Hepatocyte (in vitro differentiated cells): ENCODE measurements around the gene FBXO39. TPM values are rescaled to one million over a fixed set of nuclear protein-coding genes. Genes with fewer than 3 reads are reported as not detected.

ENCODE experiments used
- DNase-seq: peaks from one replicate; pipeline ENCODE4 v3.0.0-alpha.2; 2016; ENCODE audit warnings: low spot score
- H2AFZ ChIP-seq: fragments of 200-600 bp; sonication (generic); 2 replicates; pipeline ENCODE4 v1.6.0; 2016; ENCODE audit warnings: antibody characterized with exemption, mild to moderate bottlenecking
- H3K27ac ChIP-seq: fragments of 200-600 bp; sonication (generic); 2 replicates; pipeline ENCODE4 v1.5.1; 2016; ENCODE audit warnings: mild to moderate bottlenecking
- H3K27me3 ChIP-seq: fragments of 200-600 bp; sonication (generic); 2 replicates; pipeline ENCODE4 v1.6.1; 2016
- H3K36me3 ChIP-seq: fragments of 200-600 bp; sonication (generic); replicated peaks from 2 replicates; pipeline ENCODE4 v1.5.1; 2016; ENCODE audit warnings: low read depth; ENCODE audit not compliant: insufficient read depth
- H3K4me1 ChIP-seq: fragments of 200-600 bp; sonication (generic); 2 replicates; pipeline ENCODE4 v1.5.1; 2016; ENCODE audit warnings: mild to moderate bottlenecking, moderate library complexity; ENCODE audit not compliant: insufficient read depth
- H3K4me2 ChIP-seq: fragments of 200-600 bp; sonication (generic); 2 replicates; pipeline ENCODE4 v1.6.0; 2016
- H3K4me3 ChIP-seq: fragments of 200-600 bp; sonication (generic); 2 replicates; pipeline ENCODE4 v1.5.1; 2016; ENCODE audit warnings: mild to moderate bottlenecking
- H3K79me2 ChIP-seq: fragments of 200-600 bp; sonication (generic); 2 replicates; pipeline ENCODE4 v1.6.0; 2017; ENCODE audit warnings: mild to moderate bottlenecking
- H3K9me2 ChIP-seq: fragments of 200-600 bp; sonication (generic); replicated peaks from 2 replicates; pipeline ENCODE4 v1.6.0; 2017; ENCODE audit warnings: mild to moderate bottlenecking; ENCODE audit not compliant: insufficient read depth
- H3K9me3 ChIP-seq: fragments of 200-600 bp; sonication (generic); 2 replicates; pipeline ENCODE4 v1.5.1; 2016; ENCODE audit warnings: low read depth, mild to moderate bottlenecking
- H4K20me1 ChIP-seq: fragments of 200-600 bp; sonication (generic); 2 replicates; pipeline ENCODE4 v1.6.0; 2016; ENCODE audit warnings: mild to moderate bottlenecking; ENCODE audit not compliant: insufficient read depth, poor library complexity, severe bottlenecking
- EZH2 ChIP-seq: fragments of 200-600 bp; sonication (generic); IDR thresholded peaks from 2 replicates; pipeline ENCODE4 v1.6.1; 2016; ENCODE audit warnings: antibody characterized with exemption, mild to moderate bottlenecking, borderline replicate concordance
- EZH2phosphoT487 ChIP-seq: fragments of 200-600 bp; sonication (generic); IDR thresholded peaks from one replicate; pipeline ENCODE4 v1.6.1; 2018; ENCODE audit warnings: antibody characterized with exemption, mild to moderate bottlenecking, low read depth, moderate library complexity; ENCODE audit not compliant: unreplicated experiment, severe bottlenecking
- WGBS: methylation state at CpG from one replicate; pipeline ENCODE4 v1.1.6; 2016; ENCODE audit warnings: low lambda C conversion rate; ENCODE audit errors: missing lambda C conversion rate; 5-methylcytosine and 5-hydroxymethylcytosine counted together
- polyA plus RNA-seq: library from polyadenylated mRNA; unstranded; fragments of >200 nt; fragmentation: Nextera tagmentation; extraction: Ambion mirVana; gene quantifications from 2 replicates; pipeline ENCODE4 v1.2.1, GENCODE V29; 2016
- small RNA-seq: library from RNA; depleted of rRNA; stranded (forward); fragments of <200 nt; gene quantifications from one replicate; pipeline ENCODE3, GENCODE V24; 2014
- total RNA-seq: library from RNA; depleted of rRNA; stranded (reverse); fragments of >200 nt; gene quantifications from 2 replicates; pipeline ENCODE4 v1.2.3, GENCODE V29; 2014
- TF ChIP-seq, protein P1 (sequence below): fragments of 200-600 bp; sonication (generic); IDR thresholded peaks from 2 replicates; pipeline ENCODE4 v1.5.1; 2016; ENCODE audit warnings: antibody characterized with exemption, mild to moderate bottlenecking; ENCODE audit not compliant: poor library complexity

Gene FBXO39
- total and polyA plus RNA-seq, 2 experiments from 2014 or later, result not detected

DNA sequence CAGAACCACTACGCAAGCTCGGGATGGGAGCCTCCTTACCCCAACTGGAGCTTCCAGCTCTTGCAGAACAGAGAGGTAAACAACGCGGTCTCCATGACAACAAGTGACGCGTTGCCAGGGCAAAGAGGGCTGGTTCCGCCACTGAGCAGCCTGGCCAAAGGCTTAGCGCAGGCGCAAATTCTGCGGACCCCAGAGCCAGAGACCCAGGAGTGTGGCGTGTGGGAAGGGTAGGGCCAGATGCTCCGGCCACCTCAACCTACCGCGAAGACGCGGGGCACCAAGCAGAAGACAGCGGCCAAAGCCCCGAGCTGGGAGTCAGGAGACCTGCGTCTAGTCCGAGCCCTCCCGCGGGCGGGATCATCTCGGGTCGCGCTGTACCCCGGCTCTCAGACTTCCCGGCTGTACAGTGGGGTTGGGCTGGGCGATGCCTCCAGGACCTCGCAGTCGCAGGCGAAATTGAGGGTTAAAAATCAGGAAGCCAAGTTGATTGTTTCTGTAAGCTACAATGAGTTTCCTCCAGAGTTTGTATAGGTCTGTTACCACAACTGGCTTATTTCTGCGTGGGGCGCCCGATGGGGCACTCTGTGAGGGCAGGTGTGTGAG lies 55.7 kb downstream of the FBXO39 start, which contains the start of gene TEKT1:
TSS of gene TEKT1 (minus strand) at position 69 of the 603 bp plus-strand sequence. CDS start 1,353 bp downstream, outside the sequence.
- Histone ChIP-seq H2AFZ (peak within 1 kb of the TSS; percentile 75), H3K4me2 (peak within 1 kb of the TSS; percentile 93), H3K9me2 (no peaks in the 10 kb centered on the region), H3K27ac (no peak within 1 kb of the TSS), H3K9me3 (no peaks in the 10 kb centered on the region), H4K20me1 (no peaks in the 10 kb centered on the region), H3K27me3 (peaks cover 73% of the 10 kb centered on the region), H3K4me3 (peak within 1 kb of the TSS; percentile 25), H3K36me3 (no peaks in the 10 kb centered on the region), H3K4me1 (no peaks in the 10 kb centered on the region), H3K79me2 (no peaks in the 10 kb centered on the region)
- TF ChIP-seq, protein P1, sequence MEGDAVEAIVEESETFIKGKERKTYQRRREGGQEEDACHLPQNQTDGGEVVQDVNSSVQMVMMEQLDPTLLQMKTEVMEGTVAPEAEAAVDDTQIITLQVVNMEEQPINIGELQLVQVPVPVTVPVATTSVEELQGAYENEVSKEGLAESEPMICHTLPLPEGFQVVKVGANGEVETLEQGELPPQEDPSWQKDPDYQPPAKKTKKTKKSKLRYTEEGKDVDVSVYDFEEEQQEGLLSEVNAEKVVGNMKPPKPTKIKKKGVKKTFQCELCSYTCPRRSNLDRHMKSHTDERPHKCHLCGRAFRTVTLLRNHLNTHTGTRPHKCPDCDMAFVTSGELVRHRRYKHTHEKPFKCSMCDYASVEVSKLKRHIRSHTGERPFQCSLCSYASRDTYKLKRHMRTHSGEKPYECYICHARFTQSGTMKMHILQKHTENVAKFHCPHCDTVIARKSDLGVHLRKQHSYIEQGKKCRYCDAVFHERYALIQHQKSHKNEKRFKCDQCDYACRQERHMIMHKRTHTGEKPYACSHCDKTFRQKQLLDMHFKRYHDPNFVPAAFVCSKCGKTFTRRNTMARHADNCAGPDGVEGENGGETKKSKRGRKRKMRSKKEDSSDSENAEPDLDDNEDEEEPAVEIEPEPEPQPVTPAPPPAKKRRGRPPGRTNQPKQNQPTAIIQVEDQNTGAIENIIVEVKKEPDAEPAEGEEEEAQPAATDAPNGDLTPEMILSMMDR, result no peak
- TF ChIP-seq EZH2, result no peak
- no peak for TF ChIP-seq EZH2phosphoT487
- peak; percentile 88 for DNase-seq
- WGBS, result 7% methylated on average over 35 of the region's 35 CpGs

Small RNA genes within 50 kb of the gene (small RNA-seq; reads per million reads assigned to genes)
- not detected for gene AC004706.2

Other genes starting within 250 kb of the FBXO39 start
- 1.5 and 1.6 TPM in 2 replicates for gene PITPNM3, start 219.7 kb upstream of the FBXO39 start, total RNA-seq
- 2.0 and 2.1 TPM in 2 replicates for gene PITPNM3, start 219.7 kb upstream of the FBXO39 start, polyA plus RNA-seq
- gene KIAA0753, start 135.5 kb upstream of the FBXO39 start, total RNA-seq, result 10.9 and 12.0 TPM in 2 replicates
- 4.0 and 6.0 TPM in 2 replicates for gene KIAA0753, start 135.5 kb upstream of the FBXO39 start, polyA plus RNA-seq
- gene TXNDC17, start 135.2 kb upstream of the FBXO39 start, total RNA-seq, result 61.0 and 106 TPM in 2 replicates
- 366 and 406 TPM in 2 replicates for gene TXNDC17, start 135.2 kb upstream of the FBXO39 start, polyA plus RNA-seq
- 13.8 and 14.5 TPM in 2 replicates for gene MED31, start 124.6 kb upstream of the FBXO39 start, total RNA-seq
- 43.0 and 44.2 TPM in 2 replicates for gene MED31, start 124.6 kb upstream of the FBXO39 start, polyA plus RNA-seq
- 4.5 and 6.1 TPM in 2 replicates for gene C17orf100, start 124.5 kb upstream of the FBXO39 start, total RNA-seq
- gene C17orf100, start 124.5 kb upstream of the FBXO39 start, polyA plus RNA-seq, result 5.5 and 6.7 TPM in 2 replicates
- 15.2 and 18.5 TPM in 2 replicates for gene SLC13A5, start 62.8 kb upstream of the FBXO39 start, total RNA-seq
- gene SLC13A5, start 62.8 kb upstream of the FBXO39 start, polyA plus RNA-seq, result 7.3 and 7.5 TPM in 2 replicates
- 3.3 and 4.1 TPM in 2 replicates for gene XAF1, start 20.2 kb upstream of the FBXO39 start, total RNA-seq
- 1.2 and 1.9 TPM in 2 replicates for gene XAF1, start 20.2 kb upstream of the FBXO39 start, polyA plus RNA-seq
- 0.07 TPM in 1 of 2 replicates, not detected in the other for gene TEKT1, start 55.5 kb downstream of the FBXO39 start, total RNA-seq
- not detected in 2 replicates for gene TEKT1, start 55.5 kb downstream of the FBXO39 start, polyA plus RNA-seq
- gene ALOX12, start 219.8 kb downstream of the FBXO39 start, total RNA-seq, result not detected in 2 replicates
- 0.33 and 0.40 TPM in 2 replicates for gene ALOX12, start 219.8 kb downstream of the FBXO39 start, polyA plus RNA-seq
- gene RNASEK, start 236.4 kb downstream of the FBXO39 start, total RNA-seq, result 309 and 434 TPM in 2 replicates
- gene RNASEK, start 236.4 kb downstream of the FBXO39 start, polyA plus RNA-seq, result 889 and 995 TPM in 2 replicates
- gene BCL6B, start 246.8 kb downstream of the FBXO39 start, total RNA-seq, result 0.53 and 1.1 TPM in 2 replicates
- 0.95 and 1.1 TPM in 2 replicates for gene BCL6B, start 246.8 kb downstream of the FBXO39 start, polyA plus RNA-seq